ENCODE measurements around the gene HSD11B2. TPM values are rescaled to one million over a fixed set of nuclear protein-coding genes. Genes with fewer than 3 reads are reported as not detected.

The HSD11B2 gene
- total RNA-seq, 1 donor from 2014 or later, result 0.81 TPM

DNA sequence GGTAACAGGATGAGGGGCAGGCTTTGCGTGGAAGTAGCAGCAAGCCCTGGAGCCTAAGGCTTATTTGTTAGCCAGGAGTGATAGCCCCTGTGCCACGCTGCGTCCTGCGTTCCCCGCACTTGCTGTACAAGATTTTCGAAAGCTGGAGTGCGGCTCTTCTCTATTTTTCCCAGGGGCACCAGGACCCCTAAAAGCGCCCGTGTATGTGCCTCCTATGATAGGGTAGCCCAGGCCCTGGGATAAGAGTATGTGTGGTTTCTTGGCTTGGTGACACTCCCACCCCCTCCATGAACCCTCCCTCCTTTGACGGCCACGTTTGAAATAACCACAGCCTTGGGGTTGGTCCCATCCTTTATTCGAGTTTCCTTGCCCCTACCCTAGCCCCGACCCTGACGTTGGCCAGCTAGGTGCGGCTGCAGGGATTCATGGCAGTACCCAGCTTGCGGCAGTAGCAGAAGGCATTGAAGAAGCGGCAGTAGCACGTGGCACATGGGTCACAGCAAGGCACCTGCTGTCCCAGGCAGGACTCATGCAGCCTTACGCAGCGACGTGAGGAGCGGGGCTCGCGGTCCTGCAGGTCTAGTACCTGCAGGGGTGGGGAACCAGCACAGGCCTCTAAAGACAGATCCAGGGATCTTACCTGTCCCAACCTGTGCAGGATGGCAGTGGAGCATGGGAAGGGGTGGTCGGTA, 51.5 kb downstream of the HSD11B2 start:
- intact Hi-C loops (cut with DNase I), result loop anchor here (5.0 kb wide), 1 partner anchor 40 kb away; no protein-coding TSS in a partner anchor
- ATAC-seq (no peak), DNase-seq (ENCODE audit: missing footprints) (no peak)

DNA sequence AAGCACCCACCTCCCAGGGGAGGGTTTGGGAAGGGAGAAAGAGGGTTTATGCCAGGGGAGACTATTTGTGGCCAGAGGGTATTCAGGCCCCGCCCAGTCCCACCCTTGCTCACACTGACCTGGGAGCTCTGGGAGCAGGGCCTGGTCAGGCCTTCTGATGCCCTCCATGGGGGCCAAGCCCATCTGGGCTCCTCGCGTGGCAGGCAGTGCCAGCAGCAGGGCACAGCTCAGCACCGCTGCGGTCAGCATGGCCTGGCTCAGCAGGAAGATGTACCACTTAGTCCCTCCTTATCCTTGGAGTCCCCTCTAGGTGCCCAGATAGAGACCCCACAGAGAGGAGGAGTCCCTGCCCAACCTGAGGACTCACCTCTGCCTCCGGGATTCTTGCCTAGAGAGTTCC, 52.2 kb downstream of the HSD11B2 start, which contains the start of gene AGRP:
Gene AGRP (minus strand): TSS at position 398 of the 400 bp plus-strand sequence. CDS start 149 bp downstream, at position 249.
- no peak for DNase-seq (ENCODE audit: missing footprints)
- no peak for ATAC-seq
- intact Hi-C loops (cut with DNase I), result loop anchor here (5.0 kb wide), 1 partner anchor 39 kb away; no protein-coding TSS in a partner anchor

DNA sequence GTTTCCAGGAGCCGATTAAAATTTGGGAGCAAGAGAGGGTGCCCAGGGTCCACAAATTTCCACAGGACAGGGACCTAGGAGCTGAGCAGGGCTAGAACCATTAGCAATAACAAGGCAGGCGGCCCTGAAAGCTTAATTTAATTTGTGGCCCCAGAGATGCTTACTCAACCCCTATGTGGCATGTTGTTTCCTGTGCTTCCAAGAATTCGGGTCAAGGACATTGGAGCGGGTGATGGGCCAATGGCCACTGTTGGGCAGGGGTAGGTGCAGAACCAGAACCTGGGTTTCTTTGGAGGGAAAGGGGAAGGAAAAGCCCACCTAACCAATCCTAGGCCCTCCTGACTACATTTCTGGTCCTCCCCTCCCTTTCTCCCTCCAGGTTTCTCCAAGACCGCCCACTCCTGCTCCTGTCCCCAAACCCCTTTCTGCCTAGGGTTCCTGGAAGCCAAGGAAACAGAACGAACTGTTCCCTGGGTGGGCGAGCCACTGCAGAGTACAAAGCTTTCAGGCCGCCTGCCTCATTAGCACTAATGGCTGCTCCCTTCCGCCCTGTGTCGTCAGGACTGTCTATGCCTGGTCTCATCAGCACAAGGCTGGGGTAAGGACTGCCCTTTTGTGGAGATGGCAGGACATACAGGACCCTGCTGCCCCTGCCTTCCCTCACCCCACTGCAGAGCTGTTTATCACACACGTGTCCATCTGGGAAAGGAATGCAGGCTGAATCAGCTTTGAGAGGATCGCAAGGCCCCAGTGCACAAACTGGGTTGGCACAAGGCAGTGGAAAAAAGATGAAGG, 53.0 kb downstream of the HSD11B2 start:
- DNase-seq (ENCODE audit: missing footprints) (no peak), ATAC-seq (no peak)
- intact Hi-C loops (cut with DNase I), result loop anchor here (5.0 kb wide), 1 partner anchor 38 kb away; no protein-coding TSS in a partner anchor

- no peak for ATAC-seq
- intact Hi-C loops (cut with DNase I), result no loop called here
- no peak for DNase-seq (ENCODE audit: missing footprints)
Observed at GRCh38 chr16:67486805-67487204, 55.9 kb downstream of the HSD11B2 start.

Other genes starting within 250 kb of the HSD11B2 start
- 9.8 TPM for gene MATCAP1, start 247.2 kb upstream of the HSD11B2 start, total RNA-seq
- 4.1 TPM for gene EXOC3L1, start 241.0 kb upstream of the HSD11B2 start, total RNA-seq
- gene E2F4, start 239.0 kb upstream of the HSD11B2 start, total RNA-seq, result 36.9 TPM
- gene ELMO3, start 232.0 kb upstream of the HSD11B2 start, total RNA-seq, result 0.89 TPM
- 12.5 TPM for gene TMEM208, start 204.0 kb upstream of the HSD11B2 start, total RNA-seq
- gene FHOD1, start 183.6 kb upstream of the HSD11B2 start, total RNA-seq, result 15.3 TPM
- gene SLC9A5, start 182.1 kb upstream of the HSD11B2 start, total RNA-seq, result 0.84 TPM
- 1.1 TPM for gene PLEKHG4, start 151.6 kb upstream of the HSD11B2 start, total RNA-seq
- gene KCTD19, start 104.4 kb upstream of the HSD11B2 start, total RNA-seq, result not detected
- not detected for gene LRRC36, start 104.3 kb upstream of the HSD11B2 start, total RNA-seq
- gene TPPP3, start 37.6 kb upstream of the HSD11B2 start, total RNA-seq, result 9.5 TPM
- gene ZDHHC1, start 14.6 kb upstream of the HSD11B2 start, total RNA-seq, result 2.9 TPM
- 67.7 TPM for gene ATP6V0D1, start 50.0 kb downstream of the HSD11B2 start, total RNA-seq
- gene AGRP, start 52.4 kb downstream of the HSD11B2 start, total RNA-seq, result not detected
- gene RIPOR1, start 97.7 kb downstream of the HSD11B2 start, total RNA-seq, result 68.4 TPM
- 28.2 TPM for gene CTCF, start 131.4 kb downstream of the HSD11B2 start, total RNA-seq
- gene CARMIL2, start 214.0 kb downstream of the HSD11B2 start, total RNA-seq, result 0.30 TPM
- 9.7 TPM for gene ACD, start 229.1 kb downstream of the HSD11B2 start, total RNA-seq
- gene PARD6A, start 229.8 kb downstream of the HSD11B2 start, total RNA-seq, result 3.7 TPM
- gene ENKD1, start 235.6 kb downstream of the HSD11B2 start, total RNA-seq, result 9.9 TPM
- gene C16orf86, start 235.7 kb downstream of the HSD11B2 start, total RNA-seq, result 3.0 TPM